Bronchial epithelial cell (primary cell): ENCODE results near the gene NPLOC4. TPM values are rescaled to one million over a fixed set of nuclear protein-coding genes. Genes with fewer than 3 reads are reported as not detected.

ENCODE experiments used
- DNase-seq: peaks from one replicate; pipeline ENCODE4 v3.0.0-alpha.2; 2010; ENCODE audit warnings: low read depth
- FAIRE-seq: peaks from 2 replicates; lab custom pipeline; 2011; peaks lifted over from hg19 to GRCh38; lab: Jason Lieb, UNC
- H3K27me3 ChIP-seq: 2 replicates; pipeline ENCODE4 v1.5.1; 2011; ENCODE audit warnings: low read length; ENCODE audit not compliant: control insufficient read depth, insufficient read depth
- H3K36me3 ChIP-seq: 2 replicates; pipeline ENCODE4 v1.5.1; 2011; ENCODE audit warnings: low read length; ENCODE audit not compliant: control insufficient read depth, insufficient read depth
- H3K4me3 ChIP-seq: 2 replicates; pipeline ENCODE4 v1.5.1; 2011; ENCODE audit warnings: mild to moderate bottlenecking, low read depth, low read length, control low read depth
- total RNA-seq: library from RNA; depleted of rRNA; stranded (reverse); fragments of >200 nt; gene quantifications from 2 replicates; pipeline ENCODE4 v1.2.1, GENCODE V29; 2014
- TF ChIP-seq, protein P1 (sequence below): IDR thresholded peaks from 2 replicates; pipeline ENCODE4 v1.5.1; 2011; ENCODE audit warnings: mild to moderate bottlenecking, moderate library complexity, low read length, control low read depth, inconsistent platforms; ENCODE audit not compliant: insufficient read depth, severe bottlenecking

The NPLOC4 gene
- total RNA-seq, 1 donor from 2014 or later, result 60.0 TPM

GRCh38 chr17:81524039-81524864 lies 112.7 kb downstream of the NPLOC4 start:
- FAIRE-seq (no peak), DNase-seq (no peak)
- no peak overlapping the region for H3K4me3 ChIP-seq
- TF ChIP-seq, protein P1, sequence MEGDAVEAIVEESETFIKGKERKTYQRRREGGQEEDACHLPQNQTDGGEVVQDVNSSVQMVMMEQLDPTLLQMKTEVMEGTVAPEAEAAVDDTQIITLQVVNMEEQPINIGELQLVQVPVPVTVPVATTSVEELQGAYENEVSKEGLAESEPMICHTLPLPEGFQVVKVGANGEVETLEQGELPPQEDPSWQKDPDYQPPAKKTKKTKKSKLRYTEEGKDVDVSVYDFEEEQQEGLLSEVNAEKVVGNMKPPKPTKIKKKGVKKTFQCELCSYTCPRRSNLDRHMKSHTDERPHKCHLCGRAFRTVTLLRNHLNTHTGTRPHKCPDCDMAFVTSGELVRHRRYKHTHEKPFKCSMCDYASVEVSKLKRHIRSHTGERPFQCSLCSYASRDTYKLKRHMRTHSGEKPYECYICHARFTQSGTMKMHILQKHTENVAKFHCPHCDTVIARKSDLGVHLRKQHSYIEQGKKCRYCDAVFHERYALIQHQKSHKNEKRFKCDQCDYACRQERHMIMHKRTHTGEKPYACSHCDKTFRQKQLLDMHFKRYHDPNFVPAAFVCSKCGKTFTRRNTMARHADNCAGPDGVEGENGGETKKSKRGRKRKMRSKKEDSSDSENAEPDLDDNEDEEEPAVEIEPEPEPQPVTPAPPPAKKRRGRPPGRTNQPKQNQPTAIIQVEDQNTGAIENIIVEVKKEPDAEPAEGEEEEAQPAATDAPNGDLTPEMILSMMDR, result no peak
- H3K36me3 ChIP-seq, result no peaks in the 10 kb centered on the region
- H3K27me3 ChIP-seq, result peaks cover 9% of the 10 kb centered on the region

DNA sequence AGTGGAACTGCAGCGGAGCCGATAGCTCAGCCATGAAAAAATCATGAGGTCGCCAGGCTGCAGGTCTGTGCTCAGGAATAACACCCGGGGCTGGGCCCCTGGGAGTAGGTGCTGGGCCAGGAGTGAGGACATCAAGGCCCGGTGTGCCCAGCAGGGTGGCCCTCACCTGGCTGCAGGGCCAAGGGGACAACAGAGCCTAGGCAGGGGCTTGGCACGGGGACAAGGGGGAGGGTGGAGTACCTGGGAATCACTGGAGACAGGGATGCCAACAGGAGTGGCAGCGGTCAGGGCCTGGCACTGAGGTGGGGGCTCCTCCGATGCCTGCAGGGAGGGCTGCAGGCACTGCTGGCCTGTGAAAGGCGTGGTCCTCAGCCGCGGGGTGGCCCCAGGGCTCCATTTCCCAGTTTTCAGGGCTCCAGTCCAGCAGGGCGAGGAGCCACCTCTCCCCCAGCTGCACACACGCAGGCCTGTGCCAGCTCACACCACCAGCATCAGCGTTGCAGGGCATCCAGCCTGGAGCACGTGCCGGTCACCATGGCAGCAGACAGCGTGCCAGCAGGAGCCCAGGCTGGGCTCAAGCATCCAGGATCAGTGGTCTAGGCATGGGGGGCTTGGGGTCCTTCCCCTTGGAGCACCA lies 113.4 kb downstream of the NPLOC4 start:
- DNase-seq (no peak), FAIRE-seq (no peak)
- Histone ChIP-seq H3K36me3 (no peaks in the 10 kb centered on the region), H3K4me3 (no peak overlapping the region), H3K27me3 (peaks cover 6% of the 10 kb centered on the region)
- TF ChIP-seq, protein P1, result no peak

DNA sequence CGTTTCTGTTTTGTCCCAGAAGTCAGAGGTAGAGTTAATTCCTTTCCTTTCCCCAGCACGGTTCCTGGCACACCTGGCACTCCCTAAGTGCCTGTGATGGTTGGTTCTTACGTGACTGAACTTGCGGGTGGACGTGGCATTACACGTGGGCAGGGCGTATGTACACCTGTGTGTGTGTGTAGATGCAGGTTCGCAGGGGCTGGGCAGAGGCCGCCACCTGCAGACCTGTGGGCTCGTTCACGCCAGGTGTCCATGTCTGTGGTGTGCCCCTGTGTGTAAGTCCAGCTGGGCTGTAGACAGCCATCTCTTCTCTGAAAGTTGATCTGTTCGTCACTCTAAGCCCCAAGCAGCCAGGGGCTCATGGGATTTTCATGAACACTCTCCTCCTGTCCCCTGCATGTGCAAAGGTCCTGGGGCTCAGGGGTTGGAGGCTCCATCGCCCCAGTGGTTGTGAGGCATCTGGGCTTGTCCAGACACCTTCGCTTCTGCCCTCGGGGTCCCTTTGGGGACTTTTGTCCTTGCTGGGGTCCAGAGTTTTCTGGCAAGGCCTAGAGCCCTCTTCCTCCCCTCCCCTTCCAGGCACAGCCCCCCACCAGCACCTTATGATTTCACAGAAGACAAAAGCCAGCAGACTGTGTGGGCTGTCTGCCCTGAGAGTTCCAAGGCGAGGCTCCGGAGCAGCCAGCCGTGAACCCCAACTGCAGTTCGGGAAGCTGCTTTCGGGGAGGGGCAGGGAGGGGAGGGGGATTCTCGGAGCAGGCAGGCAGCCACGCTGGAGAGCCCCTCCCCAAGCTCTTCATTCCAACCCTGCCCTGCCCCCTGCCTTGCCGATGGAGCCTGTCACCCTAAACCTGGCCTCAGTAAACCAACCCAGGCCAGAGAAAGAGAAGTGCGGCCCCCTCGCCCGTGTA lies 114.2 kb downstream of the NPLOC4 start:
- FAIRE-seq, result no peak
- Histone ChIP-seq H3K27me3 (peaks cover 6% of the 10 kb centered on the region), H3K4me3 (no peak overlapping the region), H3K36me3 (no peaks in the 10 kb centered on the region)
- DNase-seq, result no peak
- TF ChIP-seq, protein P1, result peak; percentile 17

DNA sequence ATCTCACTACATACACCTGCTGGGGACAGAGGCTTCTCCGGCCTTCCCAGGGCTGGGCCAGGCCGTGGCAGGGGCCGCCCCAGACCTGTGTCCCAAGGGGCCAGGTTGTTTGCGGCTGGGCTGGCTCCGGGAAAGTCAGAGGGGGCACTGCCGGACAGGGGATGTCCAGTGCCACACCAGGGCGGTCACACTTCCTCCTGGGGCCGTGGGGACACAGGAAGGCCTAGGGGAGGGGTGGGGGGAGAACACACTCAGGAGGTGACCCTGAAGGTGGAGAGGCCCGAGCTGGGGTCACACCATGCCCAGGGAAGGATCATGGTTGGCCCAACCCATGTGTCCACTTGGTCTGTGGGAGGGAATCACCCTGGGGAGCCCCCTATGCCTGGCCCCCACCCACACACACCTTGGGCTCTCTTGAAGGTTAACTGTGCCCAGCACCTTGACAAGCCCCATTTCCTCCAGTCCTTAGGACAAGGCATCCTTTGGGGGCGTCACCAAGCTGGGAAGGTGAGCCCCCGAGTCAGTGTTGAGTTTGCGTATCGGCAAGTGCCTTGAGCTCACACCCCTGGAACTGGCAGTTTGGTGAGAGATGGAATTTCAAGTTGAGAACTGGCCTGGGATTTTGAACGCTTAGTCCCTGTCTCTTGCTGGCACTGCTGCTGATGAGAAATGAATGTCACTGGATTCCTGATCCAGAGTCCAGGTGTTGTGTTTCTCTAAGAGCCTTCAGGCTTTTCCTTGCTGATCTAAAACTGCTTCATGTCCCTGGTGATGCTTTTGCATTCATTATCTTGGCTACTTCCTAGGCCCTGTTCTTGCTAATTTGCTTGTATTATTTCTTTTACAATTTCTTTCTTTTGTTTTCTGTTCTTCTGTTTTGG lies 116.7 kb downstream of the NPLOC4 start:
- Histone ChIP-seq H3K27me3 (no peaks in the 10 kb centered on the region), H3K4me3 (peak overlapping the region; percentile 45), H3K36me3 (peaks cover 2% of the 10 kb centered on the region)
- TF ChIP-seq, protein P1, result no peak
- DNase-seq (no peak), FAIRE-seq (no peak)
